22Rv1 (cell line): ENCODE data around the gene TNK2.
"Not testable (repeated sequence)": the region's sequence is repeated elsewhere in the genome, so short reads cannot be mapped to it uniquely, and the experiment has no call there.

Experiments used
- CTCF ChIP-seq: fragments of 450-650 bp; IDR thresholded peaks from 2 replicates; pipeline ENCODE4 v1.5.1; 2017; ENCODE audit warnings: mild to moderate bottlenecking
- ZFX ChIP-seq: fragments of 450-650 bp; IDR thresholded peaks from 2 replicates; pipeline ENCODE4 v1.6.1; 2017; ENCODE audit warnings: antibody characterized with exemption, borderline replicate concordance

GRCh38 chr3:195914146-195914545 is 5.8 kb upstream of the TNK2 start:
- TF ChIP-seq CTCF, ZFX: not testable (repeated sequence)
